Activated naive CD8-positive, alpha-beta T cell (primary cell): ENCODE measurements around the gene SUPT3H.
"Not testable (repeated sequence)": the region's sequence is repeated elsewhere in the genome, so short reads cannot be mapped to it uniquely, and the experiment has no call there.

Experiments used
- H3K27ac Mint-ChIP-seq: one replicate; pipeline ENCODE4 v1.8.0; 2021; ENCODE audit warnings: mixed read lengths
- H3K27me3 Mint-ChIP-seq: one replicate; pipeline ENCODE4 v1.8.0; 2021; ENCODE audit warnings: mixed read lengths
- H3K36me3 Mint-ChIP-seq: one replicate; pipeline ENCODE4 v1.8.0; 2021; ENCODE audit warnings: mixed read lengths
- H3K4me1 Mint-ChIP-seq: one replicate; pipeline ENCODE4 v1.8.0; 2021; ENCODE audit warnings: low read depth, mixed read lengths
- H3K4me3 Mint-ChIP-seq: one replicate; pipeline ENCODE4 v1.8.0; 2021; ENCODE audit warnings: mild to moderate bottlenecking, mixed read lengths
- H3K9me3 Mint-ChIP-seq: one replicate; pipeline ENCODE4 v1.8.0; 2021; ENCODE audit warnings: low read depth, mixed read lengths

Gene SUPT3H

GRCh38 chr6:44906761-44907160 is 471.0 kb downstream of the SUPT3H start:
- Mint-ChIP-seq H3K36me3 (peaks cover 16% of the 10 kb centered on the region), H3K4me3 (no peak overlapping the region), H3K9me3 (peaks cover 4% of the 10 kb centered on the region), H3K27me3 (no peaks in the 10 kb centered on the region), H3K4me1 (peaks cover 12% of the 10 kb centered on the region), H3K27ac (no peak overlapping the region)

DNA sequence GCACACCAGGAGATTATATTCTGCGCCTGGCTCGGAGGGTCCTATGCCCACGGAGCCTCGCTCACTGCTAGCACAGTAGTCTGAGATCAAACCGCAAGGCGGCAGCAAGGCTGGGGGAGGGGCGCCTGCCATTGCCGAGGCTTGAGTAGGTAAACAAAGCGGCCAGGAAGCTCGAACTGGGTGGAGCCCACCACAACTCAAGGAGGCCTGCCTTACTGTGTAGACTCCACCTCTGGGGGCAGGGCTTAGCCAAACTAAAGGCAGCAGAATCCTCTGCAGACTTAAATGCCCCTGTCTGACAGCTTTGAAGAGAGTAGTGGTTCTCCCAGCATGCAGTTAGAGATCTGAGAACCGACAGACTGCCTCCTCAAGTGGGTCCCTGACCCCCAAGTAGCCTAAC is 477.4 kb downstream of the SUPT3H start:
- Mint-ChIP-seq H3K9me3 (peaks cover 11% of the 10 kb centered on the region), H3K4me1 (peaks cover 26% of the 10 kb centered on the region), H3K36me3 (peaks cover 27% of the 10 kb centered on the region)
- not testable (repeated sequence) for H3K27ac Mint-ChIP-seq, H3K4me3 Mint-ChIP-seq, H3K27me3 Mint-ChIP-seq

- Mint-ChIP-seq H3K9me3 (peaks cover 11% of the 10 kb centered on the region), H3K4me1 (peaks cover 25% of the 10 kb centered on the region), H3K4me3 (no peak overlapping the region), H3K27ac (no peak overlapping the region), H3K27me3 (no peaks in the 10 kb centered on the region), H3K36me3 (peaks cover 26% of the 10 kb centered on the region)
Observed at GRCh38 chr6:44898296-44898930, 479.3 kb downstream of the SUPT3H start.

DNA sequence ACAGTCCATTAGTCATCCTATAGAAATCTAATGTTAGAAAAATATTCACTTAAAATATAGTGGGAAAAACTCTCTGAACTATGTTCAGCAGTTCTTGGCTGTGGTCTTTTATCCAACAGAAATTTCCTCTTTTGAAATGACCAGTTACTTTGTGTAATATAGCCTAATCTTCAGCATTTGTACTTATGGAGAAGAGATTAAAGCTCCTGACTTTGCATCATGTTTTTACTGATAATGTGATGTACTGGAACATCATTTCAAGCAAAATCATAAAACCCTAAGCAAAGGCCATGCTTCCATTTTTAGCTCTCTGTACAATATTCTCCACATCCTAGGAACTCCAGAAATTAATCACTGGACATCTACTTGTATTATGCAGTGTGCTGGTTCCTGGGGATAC is 480.4 kb downstream of the SUPT3H start:
- Mint-ChIP-seq H3K27me3 (no peaks in the 10 kb centered on the region), H3K36me3 (peaks cover 24% of the 10 kb centered on the region), H3K27ac (no peak overlapping the region), H3K4me1 (peaks cover 19% of the 10 kb centered on the region), H3K4me3 (no peak overlapping the region), H3K9me3 (peaks cover 7% of the 10 kb centered on the region)

- Mint-ChIP-seq H3K27ac (no peak overlapping the region), H3K36me3 (peaks cover 25% of the 10 kb centered on the region), H3K9me3 (peaks cover 7% of the 10 kb centered on the region), H3K4me1 (peaks cover 17% of the 10 kb centered on the region), H3K27me3 (no peaks in the 10 kb centered on the region), H3K4me3 (no peak overlapping the region)
Observed at GRCh38 chr6:44896701-44897100, 481.0 kb downstream of the SUPT3H start.

GRCh38 chr6:44892579-44892978 is 485.2 kb downstream of the SUPT3H start:
- Mint-ChIP-seq H3K9me3 (no peaks in the 10 kb centered on the region), H3K4me1 (peaks cover 5% of the 10 kb centered on the region), H3K27me3 (no peaks in the 10 kb centered on the region), H3K4me3 (no peak overlapping the region), H3K27ac (no peak overlapping the region), H3K36me3 (peaks cover 21% of the 10 kb centered on the region)

DNA sequence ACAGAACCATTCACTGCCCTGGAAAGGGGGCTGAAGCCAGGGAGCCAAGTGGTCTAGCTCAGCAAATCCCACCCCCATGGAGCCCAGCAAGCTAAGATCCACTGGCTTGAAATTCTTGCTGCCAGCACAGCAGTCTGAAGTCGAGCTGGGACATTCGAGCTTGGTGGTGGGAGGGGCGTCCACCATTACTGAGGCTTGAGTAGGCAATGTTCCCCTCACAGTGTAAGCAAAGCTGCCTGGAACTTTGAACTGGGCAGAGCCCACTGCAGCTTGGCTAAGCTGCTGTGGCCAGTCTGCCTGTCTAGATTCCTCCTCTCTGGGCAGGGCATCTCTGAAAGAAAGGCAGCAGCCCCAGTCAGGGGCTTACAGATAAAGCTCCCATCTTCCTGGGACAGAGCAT is 498.7 kb downstream of the SUPT3H start:
- not testable (repeated sequence) for H3K4me1 Mint-ChIP-seq, H3K27ac Mint-ChIP-seq, H3K27me3 Mint-ChIP-seq, H3K4me3 Mint-ChIP-seq
- H3K9me3 Mint-ChIP-seq = peaks cover 12% of the 10 kb centered on the region
- peaks cover 52% of the 10 kb centered on the region for H3K36me3 Mint-ChIP-seq

GRCh38 chr6:44876638-44877037 is 501.1 kb downstream of the SUPT3H start:
- H3K27me3 Mint-ChIP-seq, H3K9me3 Mint-ChIP-seq, H3K4me1 Mint-ChIP-seq, H3K27ac Mint-ChIP-seq, H3K4me3 Mint-ChIP-seq: not testable (repeated sequence)
- H3K36me3 Mint-ChIP-seq = peaks cover 30% of the 10 kb centered on the region

- Mint-ChIP-seq H3K9me3 (no peaks in the 10 kb centered on the region), H3K4me1 (peaks cover 29% of the 10 kb centered on the region), H3K36me3 (peaks cover 31% of the 10 kb centered on the region), H3K4me3 (peak overlapping the region; percentile 0), H3K27me3 (no peaks in the 10 kb centered on the region), H3K27ac (peak overlapping the region; percentile 25)
Observed at GRCh38 chr6:44869321-44869897, 508.3 kb downstream of the SUPT3H start.

- Mint-ChIP-seq H3K4me3 (no peak overlapping the region), H3K4me1 (peaks cover 29% of the 10 kb centered on the region), H3K36me3 (peaks cover 31% of the 10 kb centered on the region), H3K9me3 (no peaks in the 10 kb centered on the region), H3K27me3 (no peaks in the 10 kb centered on the region), H3K27ac (peak overlapping the region; percentile 25)
Observed at GRCh38 chr6:44868910-44869309, 508.8 kb downstream of the SUPT3H start.

GRCh38 chr6:44868335-44868668 is 509.4 kb downstream of the SUPT3H start:
- Mint-ChIP-seq H3K27ac (no peak overlapping the region), H3K27me3 (no peaks in the 10 kb centered on the region), H3K36me3 (peaks cover 34% of the 10 kb centered on the region), H3K4me3 (no peak overlapping the region), H3K9me3 (no peaks in the 10 kb centered on the region), H3K4me1 (peaks cover 29% of the 10 kb centered on the region)

DNA sequence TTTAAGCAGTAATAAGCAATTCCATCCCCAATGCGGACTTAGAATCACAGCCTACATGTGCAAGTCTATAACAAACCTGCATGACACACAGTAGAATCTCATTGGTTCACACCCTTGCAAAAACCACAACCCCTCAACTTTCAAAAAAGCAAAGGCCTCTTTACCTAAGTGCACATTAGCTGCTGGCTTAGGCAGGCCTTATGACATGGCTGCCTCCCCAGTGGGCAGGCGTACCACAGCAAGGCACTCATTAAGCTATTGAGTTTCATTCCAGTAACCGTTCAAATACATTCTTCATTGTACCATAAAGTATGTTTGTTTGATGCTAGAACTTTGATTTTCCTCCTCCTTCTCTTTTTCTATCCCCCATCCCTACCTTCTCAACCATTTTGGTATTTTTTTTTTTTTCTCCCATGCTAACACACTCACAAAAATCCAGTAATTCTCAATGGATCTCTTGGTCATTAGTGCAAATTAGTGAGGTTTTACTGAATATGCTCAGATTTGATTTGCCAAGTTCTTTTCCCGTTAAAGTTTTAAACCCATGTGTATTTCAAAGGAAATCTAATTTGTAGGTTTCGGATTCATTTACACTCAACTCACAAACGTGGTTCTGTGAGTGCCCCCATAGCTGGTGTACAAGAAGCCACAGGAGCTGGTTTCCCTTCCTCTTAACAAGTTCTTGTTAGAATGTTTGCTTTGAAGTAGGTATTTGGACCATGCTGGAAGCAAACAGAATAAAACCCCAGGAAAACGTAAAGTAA is 510.0 kb downstream of the SUPT3H start:
- Mint-ChIP-seq H3K27ac (no peak overlapping the region), H3K36me3 (peaks cover 37% of the 10 kb centered on the region), H3K4me1 (peaks cover 31% of the 10 kb centered on the region), H3K27me3 (no peaks in the 10 kb centered on the region), H3K9me3 (no peaks in the 10 kb centered on the region), H3K4me3 (no peak overlapping the region)

DNA sequence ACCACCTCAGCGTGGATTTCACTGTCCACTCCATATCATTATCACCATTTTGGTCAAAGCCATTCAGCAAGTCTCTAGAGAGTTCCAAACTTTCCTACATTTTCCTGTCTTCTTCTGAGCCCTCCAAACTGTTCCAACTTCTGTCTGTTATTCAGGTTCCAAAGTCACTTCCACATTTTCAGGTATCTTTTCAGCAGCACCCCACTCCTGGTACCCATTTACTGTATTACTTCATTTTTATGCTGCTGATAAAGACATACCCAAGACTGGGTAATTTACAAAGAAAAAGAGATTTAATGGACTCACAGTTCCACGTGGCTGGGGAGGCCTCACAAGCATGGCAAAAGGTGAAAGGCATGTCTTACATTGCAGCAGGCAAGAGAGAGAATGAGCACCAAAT is 512.5 kb downstream of the SUPT3H start:
- not testable (repeated sequence) for H3K27ac Mint-ChIP-seq, H3K27me3 Mint-ChIP-seq, H3K4me3 Mint-ChIP-seq, H3K9me3 Mint-ChIP-seq
- Mint-ChIP-seq H3K4me1 (peaks cover 34% of the 10 kb centered on the region), H3K36me3 (peaks cover 41% of the 10 kb centered on the region)

GRCh38 chr6:44859901-44860410 is 517.8 kb downstream of the SUPT3H start:
- peaks cover 52% of the 10 kb centered on the region for H3K4me1 Mint-ChIP-seq
- peaks cover 12% of the 10 kb centered on the region for H3K36me3 Mint-ChIP-seq
- H3K4me3 Mint-ChIP-seq = no peak overlapping the region
- H3K9me3 Mint-ChIP-seq = no peaks in the 10 kb centered on the region
- H3K27ac Mint-ChIP-seq = no peak overlapping the region
- H3K27me3 Mint-ChIP-seq = no peaks in the 10 kb centered on the region

DNA sequence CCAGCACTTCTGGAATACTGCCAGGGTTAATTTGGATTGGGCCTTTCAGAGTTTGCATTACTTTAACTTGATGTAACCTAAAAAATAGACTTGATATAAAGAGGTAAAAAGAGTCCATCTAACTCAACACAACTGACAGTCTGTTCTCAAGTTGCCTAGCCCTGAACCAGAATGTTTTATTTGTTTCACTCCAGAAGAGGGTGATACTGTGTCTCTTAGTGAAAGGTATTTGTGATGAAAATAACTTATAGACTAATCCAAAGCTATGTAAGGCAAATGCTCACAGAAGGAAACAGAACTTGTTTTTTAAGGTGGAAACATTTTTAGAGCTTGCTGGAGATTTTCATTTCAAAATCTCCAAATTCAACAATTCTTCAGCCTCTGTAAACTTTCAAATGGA is 518.7 kb downstream of the SUPT3H start:
- Mint-ChIP-seq H3K9me3 (no peaks in the 10 kb centered on the region), H3K4me3 (no peak overlapping the region), H3K27me3 (no peaks in the 10 kb centered on the region), H3K4me1 (peaks cover 61% of the 10 kb centered on the region), H3K36me3 (peaks cover 10% of the 10 kb centered on the region), H3K27ac (no peak overlapping the region)
